NT2/D1 (cell line): ENCODE data around the gene LRRC58.

Source experiments
- SUZ12 ChIP-seq: IDR thresholded peaks from 2 replicates; pipeline ENCODE4 v1.6.1; 2011; ENCODE audit not compliant: insufficient read length, insufficient read depth; ENCODE audit errors: extremely low read depth
- YY1 ChIP-seq: IDR thresholded peaks from 2 replicates; pipeline ENCODE4 v1.6.1; 2011; ENCODE audit not compliant: insufficient read length, insufficient read depth
- ZNF274 ChIP-seq: IDR thresholded peaks from 2 replicates; pipeline ENCODE4 v1.6.1; 2011; ENCODE audit warnings: mild to moderate bottlenecking, low read depth, low read length

GRCh38 chr3:120331076-120331475, 18.1 kb downstream of the LRRC58 start:
- TF ChIP-seq ZNF274 (no peak), YY1 (no peak), SUZ12 (no peak)
